HCT116 (cell line): ENCODE results near the gene CLCN1. TPM values are rescaled to one million over a fixed set of nuclear protein-coding genes. Genes with fewer than 3 reads are reported as not detected.

ENCODE experiments used
- ATAC-seq: fragments of 200-7000 bp; cut with Tn5 transposase; 2 replicates; pipeline ENCODE4 v1.9.1; 2020; ENCODE audit warnings: mild to moderate bottlenecking, moderate library complexity
- BruUV-seq: library from RNA; stranded (reverse); fragments of 400-500 nt; replicated peaks from 2 replicates; lab custom pipeline; 2021; lab: Mats Ljungman, UMichigan
- CTCF ChIA-PET: fragments of 300-600 bp; sonication (Branson Sonifier 250); formaldehyde crosslinking; loops from one replicate; lab custom pipeline; 2021; ENCODE audit warnings: antibody characterized with exemption; lab: Charles Lee
- POLR2A ChIA-PET: fragments of 300-600, 350-600 bp; sonication (Branson Sonifier 250); formaldehyde crosslinking; loops from one replicate; lab custom pipeline; 2021; ENCODE audit warnings: antibody characterized with exemption; lab: Charles Lee
- RAD21 ChIA-PET, 2 experiments: fragments of 300-600 bp; sonication (Branson Sonifier 250); formaldehyde crosslinking; loops; one replicate each; lab custom pipeline; 2023; ENCODE audit warnings: low total read pairs in 2 of 2; ENCODE audit not compliant: uncharacterized antibody in 2 of 2, unreplicated experiment in 2 of 2, low non-redundant PET in 1 of 2; lab: Charles Lee
- DNase-seq: peaks from one replicate; pipeline ENCODE4 v3.0.0-alpha.2; 2010; ENCODE audit warnings: low read depth, low spot score
- H2AFZ ChIP-seq: fragments of 200-600 bp; shearing (Covaris generic), sonication (generic); 2 replicates; pipeline ENCODE4 v1.6.1; 2017; ENCODE audit warnings: low read depth, mixed run types, mixed read lengths, antibody characterized with exemption, low read length; ENCODE audit not compliant: poor library complexity, severe bottlenecking
- H3K27ac ChIP-seq: 2 replicates; pipeline ENCODE4 v1.5.1; 2012; ENCODE audit warnings: low read depth, low read length
- H3K27me3 ChIP-seq: fragments of 200-600 bp; sonication (generic); 2 replicates; pipeline ENCODE4 v1.6.1; 2016; ENCODE audit warnings: mixed run types, low read length, mixed read lengths; ENCODE audit not compliant: insufficient read depth
- H3K36me3 ChIP-seq, 2 experiments: fragments of 200-500 bp in 1 of 2; fragments of 200-600 bp in 1 of 2; sonication (Bioruptor generic) in 1 of 2; sonication (generic) in 1 of 2; 2 replicates each; pipeline versions ENCODE4 v1.5.1 to v1.6.1; 2014 to 2016; ENCODE audit warnings: low read length in 2 of 2, inconsistent platforms in 1 of 2, mixed read lengths in 1 of 2, mixed run types in 1 of 2; ENCODE audit not compliant: insufficient read depth in 2 of 2, control insufficient read depth in 1 of 2
- H3K4me1 ChIP-seq, 2 experiments: fragments of 200-600 bp in 1 of 2; sonication (generic) in 1 of 2; 2 replicates each; pipeline versions ENCODE4 v1.5.1 to v1.6.1; 2012 to 2017; ENCODE audit warnings: low read length in 2 of 2, inconsistent platforms in 1 of 2, mild to moderate bottlenecking in 1 of 2, mixed read lengths in 1 of 2, mixed run types in 1 of 2, moderate library complexity in 1 of 2; ENCODE audit not compliant: insufficient read depth in 2 of 2, control insufficient read depth in 1 of 2
- H3K4me2 ChIP-seq: fragments of 200-600 bp; sonication (generic); 2 replicates; pipeline ENCODE4 v1.6.1; 2017; ENCODE audit warnings: mixed run types, low read length, mixed read lengths
- H3K4me3 ChIP-seq, 2 experiments: fragments of 200-600 bp in 1 of 2; sonication (generic) in 1 of 2; replicated peaks in 1 of 2; 2 replicates each; pipeline ENCODE4 v1.5.1; 2011 to 2016; ENCODE audit warnings: low read length in 2 of 2, control low read depth in 1 of 2, low read depth in 1 of 2, mild to moderate bottlenecking in 1 of 2, mixed read lengths in 1 of 2, mixed run types in 1 of 2
- H3K79me2 ChIP-seq: fragments of 200-600 bp; sonication (generic); 2 replicates; pipeline ENCODE4 v1.6.1; 2017; ENCODE audit warnings: mild to moderate bottlenecking, mixed run types, low read length, moderate library complexity, mixed read lengths; ENCODE audit not compliant: insufficient read depth
- H3K9ac ChIP-seq: fragments of 200-600 bp; sonication (generic); 2 replicates; pipeline ENCODE4 v1.6.1; 2016; ENCODE audit warnings: low read length, mixed read lengths
- H3K9me2 ChIP-seq: fragments of 200-600 bp; sonication (generic), shearing (Covaris generic); 2 replicates; pipeline ENCODE4 v1.6.1; 2017; ENCODE audit warnings: mixed run types, mild to moderate bottlenecking, moderate library complexity; ENCODE audit not compliant: insufficient read depth
- H3K9me3 ChIP-seq, 2 experiments: fragments of 200-500 bp in 1 of 2; fragments of 200-600 bp in 1 of 2; sonication (Bioruptor generic) in 1 of 2; sonication (generic) in 1 of 2; 2 replicates each; pipeline ENCODE4 v1.6.1; 2014 to 2017; ENCODE audit warnings: low read length in 2 of 2, mixed read lengths in 2 of 2, inconsistent platforms in 1 of 2, low read depth in 1 of 2, mild to moderate bottlenecking in 1 of 2, mixed run types in 1 of 2, moderate library complexity in 1 of 2; ENCODE audit not compliant: control insufficient read depth in 1 of 2, insufficient read depth in 1 of 2
- H4K20me1 ChIP-seq: fragments of 200-600 bp; sonication (generic), shearing (Covaris generic); 2 replicates; pipeline ENCODE4 v1.6.1; 2017; ENCODE audit warnings: mixed run types, mild to moderate bottlenecking, moderate library complexity; ENCODE audit not compliant: insufficient read depth
- CBX3 ChIP-seq: IDR thresholded peaks from 2 replicates; pipeline ENCODE4 v1.6.1; 2012; ENCODE audit warnings: low read depth
- CEBPB ChIP-seq: IDR thresholded peaks from 2 replicates; pipeline ENCODE4 v1.6.1; 2012; ENCODE audit warnings: low read depth
- EGR1 ChIP-seq: IDR thresholded peaks from 2 replicates; pipeline ENCODE4 v1.6.1; 2012; ENCODE audit warnings: low read depth
- ELF1 ChIP-seq: IDR thresholded peaks from 2 replicates; pipeline ENCODE4 v1.6.1; 2012; ENCODE audit warnings: low read depth, borderline replicate concordance
- EZH2phosphoT487 ChIP-seq: fragments of 200-600 bp; IDR thresholded peaks from 2 replicates; pipeline ENCODE4 v1.6.1; 2018; ENCODE audit warnings: antibody characterized with exemption, borderline replicate concordance
- POLR2A ChIP-seq: IDR thresholded peaks from 2 replicates; pipeline ENCODE4 v1.7.0; 2011; ENCODE audit warnings: borderline replicate concordance; ENCODE audit not compliant: insufficient read depth, insufficient read length; ENCODE audit errors: extremely low read depth
- POLR2AphosphoS5 ChIP-seq: IDR thresholded peaks from 2 replicates; pipeline ENCODE4 v1.6.1; 2011; ENCODE audit warnings: mild to moderate bottlenecking, low read depth, low read length, moderate library complexity
- SIN3A ChIP-seq: IDR thresholded peaks from 2 replicates; pipeline ENCODE4 v1.6.1; 2012; ENCODE audit warnings: low read depth
- SP1 ChIP-seq: IDR thresholded peaks from 2 replicates; pipeline ENCODE4 v1.6.1; 2012; ENCODE audit warnings: low read depth
- SRF ChIP-seq: IDR thresholded peaks from 2 replicates; pipeline ENCODE4 v1.6.1; 2012; ENCODE audit warnings: low read depth
- TCF7L2 ChIP-seq: IDR thresholded peaks from 2 replicates; pipeline ENCODE4 v1.7.0; 2011; ENCODE audit warnings: borderline replicate concordance, inconsistent platforms; ENCODE audit not compliant: insufficient read depth, insufficient read length; ENCODE audit errors: extremely low read depth
- YY1 ChIP-seq: IDR thresholded peaks from 2 replicates; pipeline ENCODE4 v1.6.1; 2011; ENCODE audit warnings: low read length, low read depth, moderate library complexity, mild to moderate bottlenecking; ENCODE audit not compliant: insufficient replicate concordance; ENCODE audit errors: extremely low read depth
- ZFX ChIP-seq: fragments of 450-650 bp; IDR thresholded peaks from 2 replicates; pipeline ENCODE4 v1.6.1; 2017
- ZNF274 ChIP-seq: fragments of 200-500 bp; sonication (Bioruptor generic); IDR thresholded peaks from 2 replicates; pipeline ENCODE4 v1.6.1; 2014; ENCODE audit warnings: mild to moderate bottlenecking, low read depth, low read length, inconsistent platforms
- intact Hi-C: fragments of 100-400 bp; cut with micrococcal nuclease; formaldehyde crosslinking; loops from 2 replicates; pipeline ENCODE4 v1.10.0; 2022
- total RNA-seq: library from RNA; stranded (reverse); gene quantifications from one replicate; pipeline ENCODE4 v1.2.1, GENCODE V29; 2021; ENCODE audit not compliant: unreplicated experiment
- TF ChIP-seq, protein P1 (sequence below), 3 experiments: fragments of 200-600 bp in 1 of 3; sonication (generic) in 1 of 3; IDR thresholded peaks in 2 of 3; conservative IDR thresholded peaks in 1 of 3; 2 replicates each; pipeline ENCODE4 v1.5.1; 2012 to 2017; ENCODE audit warnings: low read depth in 2 of 3, low read length in 2 of 3, antibody characterized with exemption in 1 of 3, borderline replicate concordance in 1 of 3, control low read depth in 1 of 3, mild to moderate bottlenecking in 1 of 3, mixed read lengths in 1 of 3, mixed run types in 1 of 3, moderate library complexity in 1 of 3; ENCODE audit not compliant: insufficient read depth in 1 of 3
- TF ChIP-seq, protein P2 (sequence below): IDR thresholded peaks from 2 replicates; pipeline ENCODE4 v1.6.1; 2011; ENCODE audit warnings: mild to moderate bottlenecking, low read length, moderate library complexity; ENCODE audit not compliant: insufficient replicate concordance; ENCODE audit errors: extremely low read depth
- TF ChIP-seq, protein P3 (sequence below): IDR thresholded peaks from 2 replicates; pipeline ENCODE4 v1.6.1; 2012; ENCODE audit warnings: low read depth
- TF ChIP-seq, protein P4 (sequence below): IDR thresholded peaks from 2 replicates; pipeline ENCODE4 v1.6.1; 2012

The CLCN1 gene
- total RNA-seq, 1 experiment from 2014 or later: 0.47 TPM

DNA sequence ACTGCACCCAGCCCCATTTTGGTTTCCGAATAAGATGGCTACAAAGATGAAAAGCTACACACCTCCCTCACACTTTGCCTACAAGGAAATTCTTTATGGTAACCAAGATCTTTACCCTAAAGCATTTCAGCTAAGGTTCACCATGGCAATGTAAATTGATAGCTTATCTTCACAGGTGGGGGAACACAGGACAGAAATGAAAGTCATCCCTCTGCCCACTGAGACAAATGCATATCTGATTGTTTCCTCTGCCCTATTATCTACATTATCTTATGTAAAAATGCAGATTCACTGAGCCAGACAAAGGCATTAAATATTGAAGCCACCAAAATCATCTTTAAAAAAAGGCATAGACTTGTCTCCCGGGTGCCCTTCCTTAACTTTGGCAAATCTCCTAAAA is 34.4 kb upstream of the CLCN1 start:
- Histone ChIP-seq H3K27ac (no peak overlapping the region), H4K20me1 (no peaks in the 10 kb centered on the region)
- TF ChIP-seq SIN3A (no peak), CEBPB (no peak), ZNF274 (no peak), EGR1 (no peak), POLR2AphosphoS5 (no peak), YY1 (no peak), ZFX (no peak), EZH2phosphoT487 (no peak), POLR2A (no peak), ELF1 (no peak), SP1 (no peak), CBX3 (no peak), SRF (no peak), TCF7L2 (no peak)
- TF ChIP-seq, protein P1, sequence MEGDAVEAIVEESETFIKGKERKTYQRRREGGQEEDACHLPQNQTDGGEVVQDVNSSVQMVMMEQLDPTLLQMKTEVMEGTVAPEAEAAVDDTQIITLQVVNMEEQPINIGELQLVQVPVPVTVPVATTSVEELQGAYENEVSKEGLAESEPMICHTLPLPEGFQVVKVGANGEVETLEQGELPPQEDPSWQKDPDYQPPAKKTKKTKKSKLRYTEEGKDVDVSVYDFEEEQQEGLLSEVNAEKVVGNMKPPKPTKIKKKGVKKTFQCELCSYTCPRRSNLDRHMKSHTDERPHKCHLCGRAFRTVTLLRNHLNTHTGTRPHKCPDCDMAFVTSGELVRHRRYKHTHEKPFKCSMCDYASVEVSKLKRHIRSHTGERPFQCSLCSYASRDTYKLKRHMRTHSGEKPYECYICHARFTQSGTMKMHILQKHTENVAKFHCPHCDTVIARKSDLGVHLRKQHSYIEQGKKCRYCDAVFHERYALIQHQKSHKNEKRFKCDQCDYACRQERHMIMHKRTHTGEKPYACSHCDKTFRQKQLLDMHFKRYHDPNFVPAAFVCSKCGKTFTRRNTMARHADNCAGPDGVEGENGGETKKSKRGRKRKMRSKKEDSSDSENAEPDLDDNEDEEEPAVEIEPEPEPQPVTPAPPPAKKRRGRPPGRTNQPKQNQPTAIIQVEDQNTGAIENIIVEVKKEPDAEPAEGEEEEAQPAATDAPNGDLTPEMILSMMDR (IDR thresholded peaks at IDR 0.05 in 2 of 3, conservative IDR thresholded peaks at IDR 0.05 in 1 of 3; ENCODE audit: borderline replicate concordance in 1 of 3, insufficient read depth in 1 of 3, low read depth in 2 of 3, low read length in 2 of 3): no peak
- TF ChIP-seq, protein P2, sequence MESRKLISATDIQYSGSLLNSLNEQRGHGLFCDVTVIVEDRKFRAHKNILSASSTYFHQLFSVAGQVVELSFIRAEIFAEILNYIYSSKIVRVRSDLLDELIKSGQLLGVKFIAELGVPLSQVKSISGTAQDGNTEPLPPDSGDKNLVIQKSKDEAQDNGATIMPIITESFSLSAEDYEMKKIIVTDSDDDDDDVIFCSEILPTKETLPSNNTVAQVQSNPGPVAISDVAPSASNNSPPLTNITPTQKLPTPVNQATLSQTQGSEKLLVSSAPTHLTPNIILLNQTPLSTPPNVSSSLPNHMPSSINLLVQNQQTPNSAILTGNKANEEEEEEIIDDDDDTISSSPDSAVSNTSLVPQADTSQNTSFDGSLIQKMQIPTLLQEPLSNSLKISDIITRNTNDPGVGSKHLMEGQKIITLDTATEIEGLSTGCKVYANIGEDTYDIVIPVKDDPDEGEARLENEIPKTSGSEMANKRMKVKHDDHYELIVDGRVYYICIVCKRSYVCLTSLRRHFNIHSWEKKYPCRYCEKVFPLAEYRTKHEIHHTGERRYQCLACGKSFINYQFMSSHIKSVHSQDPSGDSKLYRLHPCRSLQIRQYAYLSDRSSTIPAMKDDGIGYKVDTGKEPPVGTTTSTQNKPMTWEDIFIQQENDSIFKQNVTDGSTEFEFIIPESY: no peak
- TF ChIP-seq, protein P3, sequence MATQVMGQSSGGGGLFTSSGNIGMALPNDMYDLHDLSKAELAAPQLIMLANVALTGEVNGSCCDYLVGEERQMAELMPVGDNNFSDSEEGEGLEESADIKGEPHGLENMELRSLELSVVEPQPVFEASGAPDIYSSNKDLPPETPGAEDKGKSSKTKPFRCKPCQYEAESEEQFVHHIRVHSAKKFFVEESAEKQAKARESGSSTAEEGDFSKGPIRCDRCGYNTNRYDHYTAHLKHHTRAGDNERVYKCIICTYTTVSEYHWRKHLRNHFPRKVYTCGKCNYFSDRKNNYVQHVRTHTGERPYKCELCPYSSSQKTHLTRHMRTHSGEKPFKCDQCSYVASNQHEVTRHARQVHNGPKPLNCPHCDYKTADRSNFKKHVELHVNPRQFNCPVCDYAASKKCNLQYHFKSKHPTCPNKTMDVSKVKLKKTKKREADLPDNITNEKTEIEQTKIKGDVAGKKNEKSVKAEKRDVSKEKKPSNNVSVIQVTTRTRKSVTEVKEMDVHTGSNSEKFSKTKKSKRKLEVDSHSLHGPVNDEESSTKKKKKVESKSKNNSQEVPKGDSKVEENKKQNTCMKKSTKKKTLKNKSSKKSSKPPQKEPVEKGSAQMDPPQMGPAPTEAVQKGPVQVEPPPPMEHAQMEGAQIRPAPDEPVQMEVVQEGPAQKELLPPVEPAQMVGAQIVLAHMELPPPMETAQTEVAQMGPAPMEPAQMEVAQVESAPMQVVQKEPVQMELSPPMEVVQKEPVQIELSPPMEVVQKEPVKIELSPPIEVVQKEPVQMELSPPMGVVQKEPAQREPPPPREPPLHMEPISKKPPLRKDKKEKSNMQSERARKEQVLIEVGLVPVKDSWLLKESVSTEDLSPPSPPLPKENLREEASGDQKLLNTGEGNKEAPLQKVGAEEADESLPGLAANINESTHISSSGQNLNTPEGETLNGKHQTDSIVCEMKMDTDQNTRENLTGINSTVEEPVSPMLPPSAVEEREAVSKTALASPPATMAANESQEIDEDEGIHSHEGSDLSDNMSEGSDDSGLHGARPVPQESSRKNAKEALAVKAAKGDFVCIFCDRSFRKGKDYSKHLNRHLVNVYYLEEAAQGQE: no peak
- TF ChIP-seq, protein P4, sequence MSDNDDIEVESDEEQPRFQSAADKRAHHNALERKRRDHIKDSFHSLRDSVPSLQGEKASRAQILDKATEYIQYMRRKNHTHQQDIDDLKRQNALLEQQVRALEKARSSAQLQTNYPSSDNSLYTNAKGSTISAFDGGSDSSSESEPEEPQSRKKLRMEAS: no peak
- TF ChIP-seq, all 23 proteins: peak for 0
- Histone ChIP-seq H3K9me3 (no peaks in the 10 kb centered on the region), H3K9me2 (no peaks in the 10 kb centered on the region), H2AFZ (no peak overlapping the region), H3K36me3 (no peaks in the 10 kb centered on the region), H3K9ac (no peak overlapping the region), H3K4me3 (no peak overlapping the region), H3K4me2 (no peak overlapping the region), H3K79me2 (no peaks in the 10 kb centered on the region), H3K27me3 (no peaks in the 10 kb centered on the region), H3K4me1 (peaks cover 24 to 48% of the 10 kb centered on the region in 2 experiments)
- RAD21 ChIA-PET: no interaction called here
- POLR2A ChIA-PET: interaction anchor here (1.8 kb wide), 1 partner anchor 18 kb away, joined by 4 read pairs; the partner anchor contains the start of gene GSTK1
- no peak for DNase-seq
- intact Hi-C loops: no loop called here
- ATAC-seq: no peak
- BruUV-seq: no TSS peak
- CTCF ChIA-PET: no interaction called here
